H1 (cell line): ENCODE measurements around the gene TBC1D16. TPM values are rescaled to one million over a fixed set of nuclear protein-coding genes. Genes with fewer than 3 reads are reported as not detected.

ENCODE experiments used
- CTCF ChIA-PET: fragments of 300-600 bp; sonication (Branson Sonifier 250); formaldehyde crosslinking; loops from one replicate; lab custom pipeline; 2021; ENCODE audit not compliant: partially characterized antibody; lab: Charles Lee
- POLR2A ChIA-PET: fragments of 300-600 bp; sonication (Branson Sonifier 250); formaldehyde crosslinking; loops from one replicate; lab custom pipeline; 2021; ENCODE audit warnings: inconsistent platforms; ENCODE audit not compliant: partially characterized antibody; lab: Charles Lee
- DNase-seq, 2 experiments: peaks; one replicate each; pipeline versions ENCODE4 v3.0.0 to v3.0.0-alpha.2; 2010 to 2022; ENCODE audit warnings: low spot score in 2 of 2, low read depth in 1 of 2, mixed read lengths in 1 of 2
- FAIRE-seq: peaks from 2 replicates; lab custom pipeline; 2011; peaks lifted over from hg19 to GRCh38; lab: Jason Lieb, UNC
- H2AFZ ChIP-seq: 2 replicates; pipeline ENCODE4 v1.8.1; 2012; ENCODE audit warnings: low read length, inconsistent platforms
- H2AK5ac ChIP-seq: 2 replicates; pipeline ENCODE4 v1.6.1; 2013; ENCODE audit warnings: low read depth, low read length
- H2BK120ac ChIP-seq: replicated peaks from 2 replicates; pipeline ENCODE3; 2013; ENCODE audit warnings: low read depth, low read length, inconsistent platforms
- H2BK12ac ChIP-seq: 2 replicates; pipeline ENCODE4 v1.6.1; 2013; ENCODE audit warnings: low read depth, low read length
- H2BK15ac ChIP-seq: 2 replicates; pipeline ENCODE4 v1.6.1; 2013; ENCODE audit warnings: low read length
- H2BK20ac ChIP-seq: 2 replicates; pipeline ENCODE4 v1.6.1; 2013; ENCODE audit warnings: low read length
- H2BK5ac ChIP-seq: 2 replicates; pipeline ENCODE4 v1.6.1; 2013; ENCODE audit warnings: low read depth, low read length
- H3K14ac ChIP-seq: 2 replicates; pipeline ENCODE4 v1.6.1; 2013; ENCODE audit warnings: inconsistent platforms; ENCODE audit not compliant: insufficient read length
- H3K18ac ChIP-seq: 2 replicates; pipeline ENCODE4 v1.6.1; 2013; ENCODE audit warnings: low read length; ENCODE audit errors: extremely low read depth
- H3K23ac ChIP-seq: 2 replicates; pipeline ENCODE4 v1.6.1; 2013; ENCODE audit warnings: inconsistent platforms; ENCODE audit not compliant: insufficient read length
- H3K23me2 ChIP-seq: 2 replicates; pipeline ENCODE4 v1.6.1; 2013; ENCODE audit warnings: low read depth, low read length
- H3K27ac ChIP-seq: 2 replicates; pipeline ENCODE4 v1.6.1; 2011; ENCODE audit warnings: low read depth, low read length, inconsistent platforms
- H3K27me3 ChIP-seq, 4 experiments: replicated peaks in 1 of 4; 1 replicate in 1 of 4; 2 replicates in 3 of 4; pipeline versions ENCODE4 v1.6.1 to v1.8.1; 2011 to 2013; ENCODE audit warnings: low read length in 3 of 4, mild to moderate bottlenecking in 3 of 4, inconsistent platforms in 2 of 4, mixed read lengths in 2 of 4, moderate library complexity in 1 of 4; ENCODE audit not compliant: control insufficient read depth in 3 of 4, insufficient read depth in 3 of 4; ENCODE audit errors: extremely low read depth in 1 of 4
- H3K36me3 ChIP-seq, 4 experiments: 2 replicates each; pipeline versions ENCODE4 v1.6.1 to v1.8.1; 2011 to 2013; ENCODE audit warnings: mild to moderate bottlenecking in 4 of 4, low read length in 3 of 4, moderate library complexity in 2 of 4, control low read depth in 1 of 4, inconsistent platforms in 1 of 4; ENCODE audit not compliant: insufficient read depth in 4 of 4, control insufficient read depth in 2 of 4
- H3K4ac ChIP-seq: replicated peaks from 2 replicates; pipeline ENCODE3; 2013; ENCODE audit warnings: low read length, low read depth, mixed read lengths, inconsistent platforms; ENCODE audit not compliant: insufficient read length
- H3K4me1 ChIP-seq, 4 experiments: replicated peaks in 1 of 4; 1 replicate in 1 of 4; 2 replicates in 3 of 4; pipeline versions ENCODE4 v1.6.1 to v1.8.1; 2011 to 2013; ENCODE audit warnings: low read length in 3 of 4, inconsistent platforms in 2 of 4, mixed read lengths in 1 of 4; ENCODE audit not compliant: insufficient read depth in 4 of 4, control insufficient read depth in 3 of 4
- H3K4me2 ChIP-seq, 2 experiments: 2 replicates each; pipeline versions ENCODE4 v1.6.1 to v1.8.1; 2011 to 2013; ENCODE audit warnings: low read depth in 2 of 2, low read length in 2 of 2, control low read depth in 1 of 2, inconsistent platforms in 1 of 2, mild to moderate bottlenecking in 1 of 2; ENCODE audit not compliant: insufficient read depth in 1 of 2
- H3K4me3 ChIP-seq, 4 experiments: fragments of 200-600, 300-600 bp in 1 of 4; sonication (generic), shearing (Covaris generic), sonication (Bioruptor Twin) in 1 of 4; 2 replicates each; pipeline versions ENCODE4 v1.5.1 to v1.8.1; 2011 to 2016; ENCODE audit warnings: low read length in 4 of 4, low read depth in 3 of 4, control low read depth in 2 of 4, inconsistent platforms in 2 of 4, mild to moderate bottlenecking in 2 of 4, mixed read lengths in 1 of 4, moderate library complexity in 1 of 4; ENCODE audit not compliant: insufficient read depth in 2 of 4; ENCODE audit errors: extremely low read depth in 1 of 4
- H3K56ac ChIP-seq: replicated peaks from 2 replicates; pipeline ENCODE3; 2013; ENCODE audit warnings: low read depth, mild to moderate bottlenecking, mixed read lengths, low read length, inconsistent platforms; ENCODE audit not compliant: insufficient read length
- H3K79me1 ChIP-seq: 2 replicates; pipeline ENCODE4 v1.6.1; 2013; ENCODE audit warnings: low read depth, low read length, control low read depth
- H3K79me2 ChIP-seq, 2 experiments: 2 replicates each; pipeline versions ENCODE4 v1.6.1 to v1.8.1; 2012 to 2013; ENCODE audit warnings: low read length in 2 of 2, mild to moderate bottlenecking in 2 of 2, inconsistent platforms in 1 of 2; ENCODE audit not compliant: insufficient read depth in 2 of 2, control insufficient read depth in 1 of 2
- H3K9ac ChIP-seq, 4 experiments: replicated peaks in 1 of 4; 1 replicate in 1 of 4; 2 replicates in 3 of 4; pipeline versions ENCODE4 v1.6.1 to v1.8.1; 2011 to 2013; ENCODE audit warnings: low read depth in 3 of 4, low read length in 3 of 4, control low read depth in 2 of 4, mild to moderate bottlenecking in 2 of 4, moderate library complexity in 2 of 4, inconsistent platforms in 1 of 4; ENCODE audit errors: extremely low read depth in 1 of 4
- H3K9me3 ChIP-seq, 2 experiments: 2 replicates each; pipeline versions ENCODE4 v1.6.1 to v1.8.1; 2012 to 2013; ENCODE audit warnings: mild to moderate bottlenecking in 2 of 2, moderate library complexity in 2 of 2, control low read depth in 1 of 2, inconsistent platforms in 1 of 2, low read depth in 1 of 2, low read length in 1 of 2, mixed read lengths in 1 of 2; ENCODE audit not compliant: insufficient read depth in 2 of 2
- H4K20me1 ChIP-seq, 2 experiments: replicated peaks in 1 of 2; 2 replicates each; pipeline versions ENCODE3 to v1.8.1; 2011 to 2013; ENCODE audit warnings: inconsistent platforms in 2 of 2, low read length in 2 of 2, mild to moderate bottlenecking in 1 of 2; ENCODE audit not compliant: insufficient read depth in 2 of 2, control insufficient read depth in 1 of 2
- H4K5ac ChIP-seq: 2 replicates; pipeline ENCODE4 v1.6.1; 2013; ENCODE audit warnings: low read length, low read depth, mixed read lengths, inconsistent platforms; ENCODE audit not compliant: insufficient read length
- H4K8ac ChIP-seq: 2 replicates; pipeline ENCODE4 v1.8.0; 2013; ENCODE audit warnings: mild to moderate bottlenecking, moderate library complexity, low read length, inconsistent platforms; ENCODE audit not compliant: insufficient read depth; ENCODE audit errors: extremely low read depth
- H4K91ac ChIP-seq: replicated peaks from 2 replicates; pipeline ENCODE3; 2013; ENCODE audit warnings: low read length, mixed read lengths, inconsistent platforms; ENCODE audit not compliant: insufficient read length
- EZH2 ChIP-seq: fragments of 200-600 bp; sonication (generic); IDR thresholded peaks from 2 replicates; pipeline ENCODE4 v1.7.1; 2012; ENCODE audit warnings: low read depth, mild to moderate bottlenecking, moderate library complexity, low read length, inconsistent platforms; ENCODE audit not compliant: severe bottlenecking
- WGBS, 2 experiments: shearing (Covaris generic) in 1 of 2; methylation state at CpG; one replicate each; pipeline versions ENCODE4 v1.1.6 to v1.1.7; 2013 to 2015; ENCODE audit warnings: low lambda C conversion rate in 2 of 2, mixed read lengths in 2 of 2, inconsistent platforms in 1 of 2, low coverage in 1 of 2, missing lambda C conversion rate in 1 of 2; ENCODE audit not compliant: insufficient replicate concordance in 2 of 2, insufficient coverage in 1 of 2, insufficient read length in 1 of 2; ENCODE audit errors: extremely low coverage in 1 of 2, missing lambda C conversion rate in 1 of 2; 5-methylcytosine and 5-hydroxymethylcytosine counted together
- polyA plus RNA-seq, 7 experiments: library from polyadenylated mRNA; depleted of rRNA in 3 of 7; stranded (reverse) in 5 of 7; unstranded in 2 of 7; fragments of >200 nt in 5 of 7; fragments of 200-250 nt in 2 of 7; gene quantifications; 1 replicate in 5 of 7; 2 replicates in 1 of 7; 4 replicates in 1 of 7; pipeline versions ENCODE4 v1.2.1 to v1.2.3, GENCODE V29; 2011 to 2013; ENCODE audit warnings: missing spikeins in 2 of 7, mixed read lengths in 2 of 7
- total RNA-seq: library from RNA; stranded (reverse); fragmentation: NEBNext Ultra II Directional; extraction: Animal tissue kit (Norgen Biotek cat#: 25700); gene quantifications from 2 replicates; pipeline ENCODE4 v1.2.1, GENCODE V29; 2021

TBC1D16 gene
- total and polyA plus RNA-seq, 2 of the 8 experiments (the other 6 are each of a cell fraction or from before 2014, with no cell fraction given) = 21.1 to 109 TPM

DNA sequence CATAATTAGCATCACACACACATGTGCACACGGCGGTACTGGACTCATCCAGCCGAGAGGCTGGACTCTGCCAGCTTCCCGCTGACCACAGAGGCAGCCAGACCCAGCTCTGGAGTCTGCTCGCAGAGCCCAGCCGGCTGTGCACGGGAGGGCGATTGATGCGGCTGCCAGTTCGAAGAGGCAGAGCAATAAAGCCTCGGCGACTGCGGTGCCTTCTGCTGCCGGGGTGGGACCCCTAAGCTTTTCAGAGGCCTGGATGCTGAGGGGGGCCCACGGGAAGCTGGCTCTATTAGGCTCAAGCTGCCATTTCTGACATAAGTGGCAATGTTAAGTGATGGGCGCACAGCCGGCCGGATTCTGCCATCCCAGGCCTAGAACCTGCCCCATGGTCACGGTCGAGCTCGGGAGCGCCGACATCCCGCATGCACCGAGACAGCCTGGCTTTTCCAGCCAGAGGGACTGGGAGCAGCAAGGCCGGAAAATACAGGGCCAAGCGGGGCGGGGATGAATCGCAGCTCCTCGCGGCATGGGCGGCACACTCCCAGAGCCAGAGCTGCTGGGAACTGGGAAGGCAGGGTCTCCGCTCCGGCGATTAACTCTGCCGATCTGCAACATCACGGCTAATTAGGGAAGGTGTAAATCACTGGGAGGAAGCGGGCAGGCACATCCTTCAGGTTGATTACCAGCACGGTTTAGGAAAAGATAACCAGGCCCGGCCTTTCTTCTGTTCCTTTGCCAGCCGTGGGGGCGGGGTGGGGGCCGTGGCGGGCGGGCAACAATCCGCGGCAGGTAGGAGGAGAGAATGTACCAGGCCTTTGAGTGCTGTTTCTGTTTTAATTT, 57.7 kb downstream of the TBC1D16 start:
- H4K20me1 ChIP-seq = peaks cover 7 to 16% of the 10 kb centered on the region in 2 experiments
- no peak for TF ChIP-seq EZH2

More for the DNA sequence above, 57.7 kb downstream of the TBC1D16 start:
- Histone ChIP-seq H4K8ac (no peak overlapping the region; the same call in 1 of the 2 replicates), H4K91ac (no peak overlapping the region), H2BK20ac (no peak overlapping the region), H2BK15ac (no peak overlapping the region), H2BK12ac (no peak overlapping the region), H3K27me3 (no peaks in the 10 kb centered on the region), H2AFZ (no peak overlapping the region), H3K27ac (no peak overlapping the region), H3K4me2 (no peak overlapping the region), H3K23me2 (no peaks in the 10 kb centered on the region), H2BK120ac (no peak overlapping the region), H3K18ac (no peak overlapping the region), H3K79me2 (peaks cover 0 to 14% of the 10 kb centered on the region in 2 experiments; a peak in 1 of 4 replicates), H3K4me3 (no peak overlapping the region), H3K56ac (no peak overlapping the region), H3K23ac (no peak overlapping the region), H3K4ac (no peak overlapping the region), H3K9me3 (no peaks in the 10 kb centered on the region), H3K9ac (no peak overlapping the region), H3K14ac (no peak overlapping the region), H3K36me3 (peaks cover 0 to 3% (median 0%) of the 10 kb centered on the region in 4 experiments; a peak in 1 of 8 replicates), H3K4me1 (peaks cover 0 to 9% (median 2%) of the 10 kb centered on the region in 4 experiments; a peak in 4 of 7 replicates), H2AK5ac (no peak overlapping the region), H4K5ac (no peak overlapping the region), H2BK5ac (no peak overlapping the region), H3K79me1 (peaks cover 14% of the 10 kb centered on the region)
- DNase-seq (no peak), FAIRE-seq (no peak)
- WGBS, 2 experiments = 93% methylated on average over 39 of the region's 47 CpGs; no CpG with 5 or more reads in 1 of the 2 experiments
- ChIA-PET CTCF (interaction anchor here (0.8 to 11.3 kb wide), 16 partner anchors 8 to 170 kb away, joined by 3 to 187 read pairs (median 4); no protein-coding TSS in a partner anchor), POLR2A (interaction anchor here (0.7 to 3.7 kb wide), 6 partner anchors 14 to 165 kb away, joined by 3 to 13 read pairs (median 4); no protein-coding TSS in a partner anchor)
